Posterior vena cava (tissue), 2 donors: ENCODE measurements around the gene ANKRD9. TPM values are rescaled to one million over a fixed set of nuclear protein-coding genes. Genes with fewer than 3 reads are reported as not detected.

ENCODE experiments used
- microRNA-seq, 2 donors: library from miRNA; unstranded; fragments of <30 nt; microRNA quantifications; one replicate each; pipeline ENCODE4 v1.2.0, GENCODE V29; 2020 to 2021; ENCODE audit warnings: borderline microRNAs expressed in 2 of 2
- total RNA-seq, 2 donors: library from RNA; stranded (reverse); fragmentation: NEBNext Ultra II Directional; extraction: Animal tissue kit (Norgen Biotek cat#: 25700); gene quantifications; one replicate each; pipeline ENCODE4 v1.2.1, GENCODE V29; 2021
- donor health status: DM: yes; HTN: yes; CAD: no.
- donor health status: DM: yes; HTN: yes; CAD: no.

Gene ANKRD9
- total RNA-seq, 2 donors from 2014 or later, result 14.0 TPM

Small RNA genes lying within 50 kb of the gene (microRNA-seq; reads per million reads assigned to microRNA genes)
- gene MIR4309, result 0 reads per million in 2 donors

Other genes starting within 250 kb of the ANKRD9 start
- gene MOK, start 204.6 kb downstream of the ANKRD9 start, total RNA-seq, result 10 to 100 TPM in 1 of 2 donors, 1 to 10 TPM in 1; 8.4 to 10.0 TPM
- 1 to 10 TPM; 5.0 to 6.6 TPM for gene ZNF839, start 190.0 kb downstream of the ANKRD9 start, total RNA-seq
- 10 to 100 TPM; 27.4 to 30.7 TPM for gene CINP, start 146.9 kb downstream of the ANKRD9 start, total RNA-seq
- 10 to 100 TPM; 34.3 to 45.5 TPM for gene TECPR2, start 146.8 kb downstream of the ANKRD9 start, total RNA-seq
- gene RCOR1, start 82.9 kb upstream of the ANKRD9 start, total RNA-seq, result 10 to 100 TPM; 12.6 to 15.4 TPM